GM18909 (cell line): ENCODE data around the gene ATF6.

Experiments
- ATAC-seq: cut with Tn5 transposase; IDR thresholded peaks from one replicate; pipeline ENCODE4 v1.9.1; 2021; ENCODE audit warnings: mild to moderate bottlenecking; ENCODE audit not compliant: unreplicated experiment, poor library complexity

ATF6 gene

DNA sequence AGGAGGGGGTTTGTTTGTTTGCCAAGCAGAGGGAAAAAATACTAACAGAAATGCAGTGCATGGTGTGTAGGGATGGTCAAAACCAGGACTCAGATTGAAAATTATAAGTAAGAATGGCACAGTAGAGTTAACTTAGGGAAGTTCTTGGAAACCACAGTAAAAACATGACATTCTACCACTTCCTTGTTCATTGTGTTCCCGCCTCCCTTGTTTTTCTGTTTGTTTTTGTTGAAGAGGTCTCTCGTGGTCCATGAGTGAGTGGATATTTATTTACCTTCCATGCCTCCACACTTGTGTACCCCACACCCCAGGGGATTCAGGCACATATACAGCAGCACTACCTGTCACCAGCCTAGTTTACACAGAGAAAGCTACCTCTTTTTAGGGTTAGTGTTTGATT, 187.9 kb downstream of the ATF6 start:
- ATAC-seq = no peak

DNA sequence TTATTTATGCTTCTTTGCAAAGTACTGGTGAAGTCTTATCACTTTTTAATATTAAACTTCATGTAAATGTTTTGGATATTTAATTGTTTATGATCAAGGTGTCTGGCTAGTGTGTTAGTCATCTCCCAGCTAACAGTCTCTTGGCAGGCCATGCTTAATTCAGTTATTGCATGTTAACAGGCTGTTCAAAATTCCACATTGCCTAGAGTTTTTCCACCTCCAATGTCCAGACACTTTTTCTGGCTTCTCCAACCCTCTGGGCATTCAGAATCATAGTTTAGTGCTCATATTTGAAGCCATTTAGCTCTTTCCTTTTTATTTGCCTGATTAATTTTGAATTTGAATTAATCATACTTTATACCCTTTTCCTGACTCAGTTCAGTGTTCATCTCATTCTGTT, 188.3 kb downstream of the ATF6 start:
- ATAC-seq = no peak

DNA sequence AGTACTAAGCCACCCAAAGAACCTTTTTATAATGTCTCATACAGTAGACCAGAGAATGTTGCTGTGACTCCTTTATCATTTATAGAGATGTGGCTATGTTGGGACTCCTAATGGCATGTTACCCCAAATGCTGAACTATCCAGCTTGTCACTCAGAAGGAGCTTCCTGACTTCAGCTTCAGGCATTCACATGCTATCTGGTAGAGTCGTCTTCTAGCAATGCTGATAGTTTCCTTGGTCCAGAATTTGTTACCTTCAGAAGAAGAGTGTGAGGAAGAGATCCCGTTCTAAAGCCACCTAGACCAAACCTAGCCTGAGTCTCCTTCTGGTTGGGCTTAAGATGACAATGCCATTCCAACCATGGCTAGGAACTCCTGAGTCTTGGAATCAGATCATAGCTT, 189.5 kb downstream of the ATF6 start:
- no peak for ATAC-seq

DNA sequence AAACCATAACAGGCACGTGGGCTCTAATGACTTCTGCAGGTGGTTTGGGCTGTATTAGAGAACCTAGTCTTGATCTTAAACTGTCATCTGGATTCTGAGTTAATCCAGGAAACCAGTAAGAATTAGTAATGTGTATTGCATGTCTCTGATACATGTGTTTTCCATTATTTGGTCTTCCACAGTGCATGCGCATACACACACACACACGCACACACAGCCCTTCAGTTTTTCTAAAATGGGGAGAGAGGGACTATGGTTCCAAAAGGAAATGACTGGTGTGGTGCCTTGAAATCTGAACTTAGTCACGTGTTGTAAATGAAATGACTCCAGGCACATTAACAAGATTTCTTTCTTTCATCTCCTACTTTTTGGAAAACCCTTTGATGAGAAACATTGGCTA, 190.0 kb downstream of the ATF6 start:
- ATAC-seq = no peak

GRCh38 chr1:161956930-161957329, 190.8 kb downstream of the ATF6 start:
- no peak for ATAC-seq

GRCh38 chr1:161958425-161958824, 192.3 kb downstream of the ATF6 start:
- no peak for ATAC-seq

GRCh38 chr1:161962091-161962887, 196.2 kb downstream of the ATF6 start:
- ATAC-seq = peak; percentile 93

DNA sequence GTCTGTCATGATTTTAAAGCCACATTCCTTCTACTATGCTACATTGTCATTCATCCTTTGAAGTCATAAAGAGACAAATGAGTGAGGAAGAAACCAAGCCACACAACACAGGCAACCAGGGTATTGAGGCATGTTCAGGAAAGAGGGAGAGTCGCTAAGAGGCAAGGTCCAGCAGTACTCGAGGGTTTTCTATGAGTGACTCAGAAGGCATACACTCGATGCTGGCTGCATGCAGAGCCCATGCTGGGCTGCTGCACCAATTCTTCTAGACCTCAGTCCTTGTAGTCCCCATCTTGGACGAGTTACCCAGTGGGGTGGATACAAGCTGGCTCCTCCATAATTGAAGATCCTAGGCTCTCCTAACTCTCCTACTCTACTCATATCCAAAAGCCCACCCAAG, 199.9 kb downstream of the ATF6 start:
- ATAC-seq = no peak

GRCh38 chr1:161970036-161970435, 203.9 kb downstream of the ATF6 start:
- no peak for ATAC-seq

GRCh38 chr1:161970633-161971032, 204.5 kb downstream of the ATF6 start:
- no peak for ATAC-seq

GRCh38 chr1:161972828-161973227, 206.7 kb downstream of the ATF6 start:
- no peak for ATAC-seq

DNA sequence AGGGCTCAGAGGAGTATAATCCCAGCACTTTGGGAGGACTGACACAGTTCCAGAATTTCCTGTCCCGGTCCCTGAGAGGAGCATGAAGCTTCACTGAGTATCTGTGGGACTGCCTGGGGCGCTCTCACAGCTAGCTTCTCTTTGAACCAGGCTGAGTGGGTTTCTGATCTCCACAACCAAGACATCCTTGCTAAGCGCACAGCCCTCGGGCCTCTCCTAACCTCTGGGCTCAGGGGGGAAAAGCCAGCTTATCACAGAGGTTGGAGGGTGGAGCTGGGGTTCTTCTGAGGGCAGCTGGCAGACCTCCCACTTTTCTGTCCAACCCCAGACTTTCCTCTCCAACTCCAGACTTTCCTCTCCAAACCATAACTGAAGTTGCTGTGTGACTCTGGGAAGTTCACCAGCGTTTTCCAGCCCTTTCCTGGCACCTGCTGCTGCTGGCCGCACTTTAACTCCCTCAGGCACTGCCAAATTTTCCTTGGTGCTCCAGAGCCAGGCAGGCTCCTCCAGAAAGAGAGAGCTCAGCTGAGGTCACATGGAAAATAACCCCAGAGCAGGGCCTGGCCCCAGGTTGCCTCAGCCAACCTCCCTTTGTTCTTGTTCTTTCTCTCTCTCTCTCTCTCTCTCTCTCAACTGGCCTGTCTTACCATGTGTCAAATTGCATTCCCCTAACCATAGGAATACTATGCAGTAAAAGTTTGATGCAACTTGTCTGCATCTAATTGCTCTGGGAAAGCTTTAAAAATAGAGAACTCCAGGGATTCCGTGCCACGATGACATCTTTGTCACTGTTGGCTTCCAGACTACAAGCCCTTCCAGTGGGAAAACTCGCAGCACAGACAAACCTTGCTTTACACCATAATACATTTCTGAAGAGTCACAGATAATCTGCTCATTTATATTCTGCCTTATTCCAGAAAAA, 208.1 kb downstream of the ATF6 start:
- no peak for ATAC-seq

DNA sequence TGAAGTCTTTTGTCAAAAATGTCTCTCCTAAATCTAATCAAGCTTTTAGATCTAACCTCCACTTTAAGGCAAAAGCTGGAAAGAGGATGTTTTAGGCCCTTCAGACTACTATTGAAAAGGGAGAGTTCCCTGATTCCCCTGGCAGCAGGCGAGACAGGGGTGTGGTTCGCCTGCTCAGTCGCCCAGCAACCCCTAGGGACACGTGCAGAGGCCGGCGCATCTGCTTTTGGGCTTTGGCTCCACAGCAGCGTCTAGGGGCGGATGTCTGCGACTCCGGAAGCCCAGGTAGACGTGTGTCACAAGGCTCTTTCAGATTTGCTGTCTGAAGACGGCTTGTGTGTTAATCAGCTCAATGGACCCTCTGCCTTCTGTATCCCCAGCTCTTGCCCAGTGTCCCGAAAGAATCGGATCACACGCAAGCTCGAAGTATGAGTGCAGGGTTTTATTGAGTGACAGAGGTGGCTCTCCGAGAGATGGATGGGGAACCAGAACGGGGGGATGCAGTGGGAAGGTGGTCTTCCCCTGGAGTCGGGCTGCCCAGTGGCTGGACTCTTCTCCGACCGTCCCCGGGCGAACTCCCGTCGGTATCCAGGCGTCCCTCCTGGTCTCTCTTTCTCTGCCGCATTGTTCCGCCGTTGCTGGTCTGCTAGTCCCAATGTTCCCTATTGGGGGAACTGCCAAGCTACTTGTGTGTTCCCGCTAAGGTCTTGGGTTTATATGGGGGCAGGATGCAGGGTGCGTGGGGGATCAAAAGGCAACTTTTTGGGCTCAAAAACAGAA, 212.1 kb downstream of the ATF6 start:
- no peak for ATAC-seq

DNA sequence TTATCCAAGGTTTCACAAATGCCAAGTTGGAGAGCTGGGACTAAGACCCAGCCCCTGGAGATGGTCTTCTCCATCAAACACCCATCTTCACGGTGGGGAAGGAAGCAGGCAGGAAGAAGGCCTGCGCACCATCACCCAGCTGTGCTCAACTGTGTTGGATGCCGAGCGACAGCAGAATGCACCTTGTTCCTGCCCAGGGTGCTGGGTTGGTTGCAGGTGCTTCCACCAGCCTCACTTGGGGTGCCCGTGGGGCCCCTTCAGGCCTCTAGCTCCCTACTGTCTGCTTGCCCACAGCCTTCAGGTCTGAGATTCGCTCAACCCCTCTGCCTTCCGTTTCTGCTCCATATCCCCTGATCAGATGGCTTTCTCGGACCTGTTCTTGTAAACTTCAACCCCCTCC, 215.0 kb downstream of the ATF6 start:
- ATAC-seq = no peak

DNA sequence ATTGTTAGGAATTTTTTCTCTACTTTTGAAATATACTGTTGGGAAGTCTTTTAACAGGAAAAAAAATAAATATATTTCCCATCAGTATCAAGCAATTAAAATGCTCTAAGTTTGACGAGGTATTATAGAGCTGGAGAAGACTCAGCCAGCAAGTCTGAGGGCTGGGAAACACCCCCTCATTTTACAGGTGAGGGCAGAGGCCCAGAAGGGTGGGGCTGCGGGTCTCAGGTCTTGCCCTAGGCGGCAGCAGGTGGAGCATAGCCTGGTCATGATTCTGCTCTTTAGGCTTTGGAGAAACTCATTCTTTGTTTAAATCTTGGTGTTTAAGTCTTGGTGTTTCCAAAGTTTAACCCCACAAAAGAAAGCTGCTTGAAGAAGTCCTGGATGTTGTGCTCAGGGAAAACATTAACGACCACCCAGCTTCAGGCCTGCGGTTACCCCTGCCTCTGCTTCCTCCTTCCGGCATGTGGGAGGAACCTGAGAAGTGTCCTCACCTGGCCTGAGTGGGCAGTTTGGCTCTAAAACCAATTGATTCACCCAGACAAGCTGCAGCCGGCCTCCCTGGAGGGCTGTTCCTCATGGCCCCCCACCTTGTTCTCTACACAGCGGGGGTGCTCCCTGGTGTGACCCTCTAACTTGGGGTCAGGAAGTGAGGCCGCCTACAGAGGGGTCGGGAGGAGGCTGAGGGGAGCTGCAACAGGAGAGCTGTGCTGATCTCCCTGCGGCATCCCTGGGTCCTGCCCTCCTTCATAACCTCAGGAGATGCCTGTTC, 215.8 kb downstream of the ATF6 start:
- no peak for ATAC-seq

GRCh38 chr1:161982507-161982895, 216.4 kb downstream of the ATF6 start:
- no peak for ATAC-seq

GRCh38 chr1:161982917-161983316, 216.8 kb downstream of the ATF6 start:
- ATAC-seq = no peak

- no peak for ATAC-seq
Measured at GRCh38 chr1:161983725-161984124, 217.6 kb downstream of the ATF6 start.

- no peak for ATAC-seq
Measured at GRCh38 chr1:161985301-161985822, 219.2 kb downstream of the ATF6 start.

GRCh38 chr1:161986328-161986727, 220.2 kb downstream of the ATF6 start:
- no peak for ATAC-seq
